ENCODE data around the gene SLC22A3. TPM values are rescaled to one million over a fixed set of nuclear protein-coding genes. Genes with fewer than 3 reads are reported as not detected.

Gene SLC22A3
- total RNA-seq, 1 donor from 2014 or later = 36.0 TPM

DNA sequence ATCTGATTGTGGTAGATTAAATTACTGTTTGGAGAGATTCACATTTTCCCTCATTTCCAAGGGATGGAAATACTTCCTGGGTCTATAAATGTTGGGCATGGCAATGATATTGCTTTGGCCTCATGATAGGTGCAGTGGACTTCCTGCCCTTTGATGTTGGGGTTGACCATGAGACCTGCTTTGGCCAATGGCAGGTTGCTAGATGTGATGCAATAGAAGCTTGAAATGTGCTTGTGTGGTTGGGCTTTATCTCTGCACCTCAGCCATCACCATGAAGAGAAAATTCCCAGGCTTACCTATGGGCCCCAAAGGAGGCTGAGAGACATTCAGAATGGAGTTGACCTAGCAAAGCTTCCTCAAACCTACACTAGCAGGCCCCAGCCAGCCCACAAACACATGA is 69.4 kb downstream of the SLC22A3 start:
- no peak for DNase-seq (ENCODE audit: low spot score)

DNA sequence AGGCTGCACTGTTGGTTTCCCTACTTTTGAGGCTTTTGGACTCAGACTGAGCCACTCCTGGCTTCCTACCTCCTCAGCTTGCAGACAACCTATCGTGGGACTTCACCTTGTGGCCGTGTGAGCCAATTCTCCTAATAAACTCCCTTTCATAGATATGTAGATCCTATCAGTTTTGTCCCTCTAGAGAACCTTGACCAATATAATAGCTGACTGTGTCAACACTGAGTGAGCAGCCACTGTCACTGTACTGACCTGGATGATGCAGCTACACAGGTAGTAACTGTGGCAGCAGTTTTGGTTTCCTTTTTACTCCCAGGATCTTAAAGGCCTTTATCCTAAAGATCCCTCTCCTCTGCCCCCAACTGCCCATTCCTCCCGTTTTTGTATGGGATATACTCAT is 70.2 kb downstream of the SLC22A3 start:
- DNase-seq (ENCODE audit: low spot score) = no peak

- DNase-seq (ENCODE audit: low spot score) = no peak
These were observed 71.3 kb downstream of the SLC22A3 start for GRCh38 chr6:160419488-160419887.

GRCh38 chr6:160420253-160420968 is 72.2 kb downstream of the SLC22A3 start:
- no peak for DNase-seq (ENCODE audit: low spot score)

GRCh38 chr6:160420969-160421556 is 72.9 kb downstream of the SLC22A3 start:
- DNase-seq (ENCODE audit: low spot score) = no peak

DNA sequence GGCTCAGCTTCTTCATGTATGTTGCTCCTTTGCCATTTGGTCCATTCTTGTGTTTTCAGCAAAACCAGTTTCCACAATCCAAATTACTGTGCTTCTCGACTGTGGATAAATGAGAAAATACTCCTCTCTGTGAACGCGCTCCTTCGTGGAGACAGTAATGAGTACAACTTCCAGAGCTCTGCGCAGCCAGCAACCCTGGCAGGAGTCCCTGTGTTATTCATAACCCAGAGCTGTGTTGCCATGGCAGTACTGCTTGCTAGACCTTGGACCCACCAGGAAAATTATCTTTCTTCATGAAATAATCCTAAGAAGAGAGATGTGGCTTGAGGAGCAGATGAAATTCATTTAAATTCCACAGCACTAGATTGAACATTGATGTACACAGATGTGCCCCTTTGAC is 73.7 kb downstream of the SLC22A3 start:
- DNase-seq (ENCODE audit: low spot score) = peak; percentile 67

DNA sequence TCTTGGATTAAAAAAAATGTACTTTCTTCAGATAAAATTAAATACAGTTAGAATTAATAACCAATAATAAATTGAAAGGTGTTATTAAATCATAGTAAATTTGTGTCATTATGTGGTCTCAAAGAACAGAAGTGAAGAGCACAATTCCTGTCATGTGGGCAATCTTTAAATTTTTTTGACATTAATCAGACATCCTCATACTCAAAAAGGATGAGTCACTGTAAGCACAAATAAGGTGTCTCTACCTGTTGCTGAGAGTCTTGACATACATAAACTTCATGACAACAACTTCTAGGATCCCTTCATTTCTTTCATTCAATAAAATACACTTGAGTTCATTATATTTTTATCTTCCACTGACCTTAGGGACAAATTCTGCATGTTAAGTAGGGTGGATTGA is 76.1 kb downstream of the SLC22A3 start:
- DNase-seq (ENCODE audit: low spot score) = no peak

DNA sequence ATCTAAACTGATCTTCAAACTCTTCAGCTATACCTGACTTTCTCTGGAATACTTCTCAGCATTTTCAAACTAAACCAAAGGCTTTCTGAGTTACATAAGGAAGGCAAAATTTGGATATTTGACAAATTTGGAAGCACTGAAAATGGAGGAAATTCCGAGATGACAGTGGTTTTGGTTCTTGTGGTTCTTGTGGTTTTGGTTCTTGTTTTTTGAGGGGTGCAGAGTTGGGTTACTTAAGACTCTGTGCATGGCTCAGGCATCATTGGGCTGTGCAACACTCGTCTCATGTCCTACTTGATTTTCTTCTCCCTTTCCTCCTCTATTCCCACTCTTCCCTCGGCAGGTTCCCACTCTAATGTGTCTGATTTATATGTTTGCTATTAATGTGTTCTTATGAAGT is 78.0 kb downstream of the SLC22A3 start:
- DNase-seq (ENCODE audit: low spot score) = no peak

- DNase-seq (ENCODE audit: low spot score) = no peak
These were observed 79.3 kb downstream of the SLC22A3 start for GRCh38 chr6:160427312-160428068.

GRCh38 chr6:160428069-160428430 is 79.9 kb downstream of the SLC22A3 start:
- DNase-seq (ENCODE audit: low spot score) = peak; percentile 56

DNA sequence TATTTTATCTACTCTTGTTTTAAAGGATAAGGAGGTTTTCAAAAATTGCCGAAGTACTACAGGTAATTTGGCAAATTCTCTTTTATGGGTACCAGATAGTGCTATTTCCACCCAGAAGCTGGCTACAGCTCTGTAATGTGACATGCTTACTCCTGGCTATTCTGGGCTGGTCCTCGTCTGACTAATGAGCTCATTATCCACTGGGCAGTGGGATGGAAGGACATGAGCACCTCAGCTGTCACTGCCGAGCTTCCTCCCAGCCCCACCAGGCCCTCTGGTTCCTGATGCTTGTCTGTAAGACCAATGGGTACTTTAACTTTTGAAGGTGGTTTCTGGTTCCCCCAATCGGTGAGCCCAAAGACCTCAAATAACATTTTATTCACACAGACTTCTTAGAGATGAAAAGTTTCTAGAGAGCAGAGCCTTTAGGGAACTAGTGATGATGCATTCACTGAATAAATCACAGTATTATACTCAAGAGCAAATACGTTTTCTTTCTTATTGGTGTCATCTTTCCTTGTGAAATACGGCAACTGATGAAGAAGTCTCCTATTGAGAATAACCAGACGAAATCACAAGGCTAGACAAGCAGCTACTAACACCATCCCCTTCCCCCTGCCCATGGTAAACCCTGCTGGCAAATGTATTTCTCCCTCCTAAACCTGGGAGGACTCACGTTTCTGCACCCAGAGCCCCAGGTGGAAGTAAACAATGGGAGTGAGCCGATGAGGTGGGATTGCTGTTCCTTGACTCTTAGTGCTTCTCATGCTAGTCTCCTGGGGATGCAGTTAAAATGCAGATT is 80.8 kb downstream of the SLC22A3 start:
- DNase-seq (ENCODE audit: low spot score) = no peak

- no peak for DNase-seq (ENCODE audit: low spot score)
These were observed 81.4 kb downstream of the SLC22A3 start for GRCh38 chr6:160429620-160429895.

- no peak for DNase-seq (ENCODE audit: low spot score)
These were observed 82.0 kb downstream of the SLC22A3 start for GRCh38 chr6:160430203-160430602.

GRCh38 chr6:160430751-160431150 is 82.6 kb downstream of the SLC22A3 start:
- no peak for DNase-seq (ENCODE audit: low spot score)

DNA sequence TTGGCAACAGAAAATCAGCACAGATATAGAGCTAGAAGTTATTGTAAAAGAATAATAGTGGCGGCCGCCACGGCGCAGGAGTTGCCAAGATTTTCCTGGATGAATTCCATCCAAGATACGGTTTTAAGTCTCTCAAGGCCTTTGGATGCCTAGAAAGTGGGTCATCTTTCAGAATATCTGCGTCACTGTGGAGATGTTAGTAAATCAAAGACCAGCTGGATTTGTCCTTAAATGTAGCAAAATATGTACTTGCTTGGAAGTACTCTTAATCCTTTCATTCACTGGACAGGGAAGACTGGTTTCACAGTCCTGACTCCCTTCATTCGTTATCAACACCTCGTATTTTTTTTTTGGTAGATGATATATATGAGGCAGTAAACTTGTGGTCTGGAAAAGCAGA is 83.0 kb downstream of the SLC22A3 start:
- DNase-seq (ENCODE audit: low spot score) = peak; percentile 69

DNA sequence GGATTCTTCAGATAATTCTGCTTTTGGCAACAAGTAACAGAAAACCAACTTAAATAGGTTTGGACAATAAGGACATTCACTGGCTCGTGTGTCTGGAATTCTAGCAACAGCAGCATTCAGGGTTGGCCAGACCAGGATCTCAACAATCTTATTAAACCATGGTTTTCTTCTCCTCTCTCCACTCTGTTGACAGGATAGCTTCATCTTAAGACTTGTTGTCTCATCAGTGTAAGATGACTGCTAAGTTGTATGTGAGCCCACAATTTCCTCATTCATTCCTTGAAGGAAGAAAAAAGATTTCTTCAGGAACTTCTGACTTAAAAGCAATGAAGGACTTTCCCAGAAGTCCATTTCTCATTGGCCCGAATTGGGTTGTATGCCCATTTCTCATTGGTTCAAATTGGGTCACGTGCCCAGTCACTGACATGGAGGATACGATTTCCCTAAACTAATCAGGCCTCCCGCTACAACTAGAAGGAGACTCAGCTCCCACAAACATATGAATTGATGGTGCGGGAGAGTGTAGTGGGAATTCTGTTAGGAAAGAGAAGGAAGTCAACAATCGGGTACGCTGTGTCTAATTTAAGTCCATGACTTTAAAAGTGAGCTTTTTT is 83.7 kb downstream of the SLC22A3 start:
- DNase-seq (ENCODE audit: low spot score) = no peak

GRCh38 chr6:160435935-160436334 is 87.8 kb downstream of the SLC22A3 start:
- no peak for DNase-seq (ENCODE audit: low spot score)

GRCh38 chr6:160437154-160437553 is 89.0 kb downstream of the SLC22A3 start:
- no peak for DNase-seq (ENCODE audit: low spot score)

DNA sequence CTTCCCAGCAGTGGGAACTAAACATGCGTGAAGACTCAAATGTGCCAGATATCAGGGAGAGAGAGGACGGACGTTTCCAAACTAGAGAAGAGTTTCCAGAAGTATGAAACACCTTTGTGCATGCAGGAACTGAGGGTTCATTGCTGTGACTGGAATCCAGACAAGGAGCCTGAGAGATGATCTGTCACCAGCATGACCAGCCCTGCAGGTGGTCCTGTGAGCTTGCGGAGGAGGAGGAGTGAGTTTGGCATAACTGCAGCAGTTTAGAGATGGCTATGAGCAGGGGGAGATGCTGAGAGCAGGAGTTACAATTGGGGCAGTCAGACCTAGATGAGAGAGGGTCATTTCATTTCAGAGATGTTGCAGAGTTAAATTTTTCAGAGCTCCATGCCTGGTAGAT is 89.6 kb downstream of the SLC22A3 start:
- no peak for DNase-seq (ENCODE audit: low spot score)

DNA sequence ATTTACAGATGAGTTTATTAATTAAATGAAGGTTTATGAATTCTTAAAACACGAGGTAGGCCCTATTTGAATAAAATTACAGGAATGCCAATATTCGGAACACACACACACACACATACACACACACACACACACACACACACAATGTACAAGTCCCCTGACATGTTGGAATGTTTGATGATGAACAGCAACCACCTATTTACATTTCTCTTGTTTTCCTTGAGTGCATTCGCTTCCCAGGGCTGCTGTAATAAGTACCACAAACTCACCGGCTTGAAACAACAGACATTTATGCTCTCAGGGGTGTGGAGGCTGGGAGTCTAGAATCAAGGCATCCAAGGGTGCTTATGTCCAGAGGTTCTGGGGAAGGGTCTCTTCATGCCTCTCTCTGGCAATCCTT is 90.3 kb downstream of the SLC22A3 start:
- DNase-seq (ENCODE audit: low spot score) = no peak

- no peak for DNase-seq (ENCODE audit: low spot score)
These were observed 91.6 kb downstream of the SLC22A3 start for GRCh38 chr6:160439751-160440150.

- DNase-seq (ENCODE audit: low spot score) = no peak
These were observed 94.0 kb downstream of the SLC22A3 start for GRCh38 chr6:160442151-160442550.
